HepG2 (cell line): Measurements from ENCODE around the gene SOCS7. TPM values are rescaled to one million over a fixed set of nuclear protein-coding genes. Genes with fewer than 3 reads are reported as not detected.
A peak's percentile ranks its signal among the peaks of the same experiment; 100 is the strongest.

Experiments
- BATF2 ChIP-seq: sonication (generic); formaldehyde crosslinking; IDR thresholded peaks from 2 replicates; pipeline ENCODE4 v1.8.0; 2022; ENCODE audit warnings: mild to moderate bottlenecking, missing genetic modification reagents, moderate library complexity
- CREB3 ChIP-seq: sonication (generic); formaldehyde crosslinking; IDR thresholded peaks from 2 replicates; pipeline ENCODE4 v1.5.0; 2020; ENCODE audit warnings: missing genetic modification reagents
- GATAD2A ChIP-seq: IDR thresholded peaks from 2 replicates; pipeline ENCODE4 v1.6.1; 2016
- HNRNPK ChIP-seq: fragments of 200-400 bp; formaldehyde crosslinking; IDR thresholded peaks from 2 replicates; pipeline ENCODE4 v1.6.1; 2018; ENCODE audit warnings: low read length, low read depth, moderate library complexity, mild to moderate bottlenecking; ENCODE audit not compliant: poor library complexity, severe bottlenecking
- HOXA5 ChIP-seq: sonication (generic); formaldehyde crosslinking; IDR thresholded peaks from 2 replicates; pipeline ENCODE4 v1.4.0; 2020; ENCODE audit warnings: missing genetic modification reagents
- MAZ ChIP-seq, 2 experiments: sonication (generic) in 1 of 2; formaldehyde crosslinking in 1 of 2; IDR thresholded peaks; 2 replicates each; pipeline versions ENCODE4 v1.5.0 to v1.6.1; 2012 to 2020; ENCODE audit warnings: low read depth in 2 of 2, mild to moderate bottlenecking in 2 of 2, borderline replicate concordance in 1 of 2, improper control_type of control experiment in 1 of 2, low read length in 1 of 2, missing genetic modification reagents in 1 of 2, moderate library complexity in 1 of 2
- MTA1 ChIP-seq: sonication (generic); formaldehyde crosslinking; IDR thresholded peaks from 2 replicates; pipeline ENCODE4 v1.4.0; 2020; ENCODE audit warnings: missing genetic modification reagents, mild to moderate bottlenecking, borderline replicate concordance
- MTF1 ChIP-seq: sonication (generic); formaldehyde crosslinking; IDR thresholded peaks from 2 replicates; pipeline ENCODE4 v1.5.0; 2020; ENCODE audit warnings: missing genetic modification reagents
- MTF2 ChIP-seq: sonication (generic); formaldehyde crosslinking; IDR thresholded peaks from 2 replicates; pipeline ENCODE4 v1.5.0; 2020; ENCODE audit warnings: missing genetic modification reagents, borderline replicate concordance
- PATZ1 ChIP-seq: sonication (generic); formaldehyde crosslinking; IDR thresholded peaks from 2 replicates; pipeline ENCODE4 v1.4.0; 2020; ENCODE audit warnings: missing genetic modification reagents
- POLR2AphosphoS2 ChIP-seq: IDR thresholded peaks from 2 replicates; pipeline ENCODE4 v1.6.1; 2011; ENCODE audit warnings: low read depth, low read length, improper control_type of control experiment
- SOX13 ChIP-seq, 3 experiments: fragments of 450-650 bp in 1 of 3; sonication (generic) in 1 of 3; formaldehyde crosslinking in 1 of 3; IDR thresholded peaks in 2 of 3; conservative IDR thresholded peaks in 1 of 3; 2 replicates each; pipeline versions ENCODE4 v1.5.0 to v1.6.1; 2016 to 2020; ENCODE audit warnings: antibody characterized with exemption in 1 of 3, mild to moderate bottlenecking in 1 of 3, missing compliant biosample characterization in 1 of 3, missing genetic modification reagents in 1 of 3, moderate library complexity in 1 of 3
- STAT5B ChIP-seq: sonication (generic); formaldehyde crosslinking; IDR thresholded peaks from 2 replicates; pipeline ENCODE4 v1.4.0; 2020; ENCODE audit warnings: missing genetic modification reagents
- ZBTB1 ChIP-seq: sonication (generic); formaldehyde crosslinking; IDR thresholded peaks from 2 replicates; pipeline ENCODE4 v1.4.0; 2020; ENCODE audit warnings: missing genetic modification reagents, borderline replicate concordance
- ZNF274 ChIP-seq: sonication (generic); formaldehyde crosslinking; IDR thresholded peaks from 2 replicates; pipeline ENCODE4 v1.5.1; 2020; ENCODE audit warnings: mild to moderate bottlenecking, missing genetic modification reagents
- ZNF616 ChIP-seq: sonication (generic); formaldehyde crosslinking; IDR thresholded peaks from 2 replicates; pipeline ENCODE4 v1.5.0; 2020; ENCODE audit warnings: low read depth, mild to moderate bottlenecking, missing genetic modification reagents
- ZNF766 ChIP-seq: sonication (generic); formaldehyde crosslinking; IDR thresholded peaks from 2 replicates; pipeline ENCODE4 v1.5.0; 2020; ENCODE audit warnings: missing genetic modification reagents, borderline replicate concordance
- polyA plus RNA-seq, 8 experiments: library from polyadenylated mRNA; depleted of rRNA in 3 of 8; stranded (reverse) in 7 of 8; unstranded in 1 of 8; fragments of >200 nt; fragmentation: Illumina TruSeq in 4 of 8; extraction: Trizol in 4 of 8; gene quantifications; 2 replicates each; pipeline versions ENCODE4 v1.2.1 to v1.2.3, GENCODE V29; 2011 to 2016; ENCODE audit warnings: low read depth in 4 of 8, missing spikeins in 1 of 8, mixed read lengths in 1 of 8; ENCODE audit not compliant: insufficient read depth in 1 of 8
- total RNA-seq, 5 experiments: library from RNA; depleted of rRNA; stranded (reverse); fragments of >200 nt; fragmentation: Illumina TruSeq; extraction: Trizol; gene quantifications; 2 replicates each; pipeline ENCODE4 v1.2.3, GENCODE V29; 2016; ENCODE audit warnings: low read depth in 1 of 5
- TF ChIP-seq, protein P1 (sequence below): IDR thresholded peaks from 2 replicates; pipeline ENCODE4 v1.6.1; 2016; ENCODE audit warnings: missing genetic modification reagents, missing compliant biosample characterization
- TF ChIP-seq, protein P2 (sequence below): sonication (generic); formaldehyde crosslinking; IDR thresholded peaks from 2 replicates; pipeline ENCODE4 v1.4.0; 2020; ENCODE audit warnings: mild to moderate bottlenecking, missing genetic modification reagents
- TF ChIP-seq, protein P3 (sequence below): sonication (generic); formaldehyde crosslinking; IDR thresholded peaks from 2 replicates; pipeline ENCODE4 v1.5.0; 2020; ENCODE audit warnings: missing genetic modification reagents

Gene SOCS7
- total and polyA plus RNA-seq, 2 of the 13 experiments (the other 11 are each of a cell fraction or from before 2014, with no cell fraction given): 19.2 to 24.2 TPM

- TF ChIP-seq MAZ (IDR thresholded peaks at IDR 0.05; ENCODE audit: borderline replicate concordance, low read depth, low read length) (no peak), MAZ (CRISPR knock-in tag; IDR thresholded peaks at IDR 0.05; ENCODE audit: low read depth) (0 out of 2 replicates have a peak, but pooled peaks have one; percentile 31), ZNF274 (CRISPR knock-in tag) (0 out of 2 replicates have a peak, but pooled peaks have one; percentile 30), MTA1 (CRISPR knock-in tag) (0 out of 2 replicates have a peak, but pooled peaks have one; percentile 19), ZNF616 (no peak), STAT5B (CRISPR knock-in tag) (no peak), POLR2AphosphoS2 (no peak), CREB3 (CRISPR knock-in tag) (no peak), GATAD2A (CRISPR knock-in tag) (no peak), MTF1 (no peak), ZNF766 (CRISPR knock-in tag) (no peak), PATZ1 (CRISPR knock-in tag) (0 out of 2 replicates have a peak, but pooled peaks have one; percentile 31), ZBTB1 (CRISPR knock-in tag) (no peak), BATF2 (CRISPR knock-in tag) (no peak), SOX13 (IDR thresholded peaks at IDR 0.05) (no peak), SOX13 (CRISPR knock-in tag; conservative IDR thresholded peaks at IDR 0.05 in 1 of 2, IDR thresholded peaks at IDR 0.05 in 1 of 2) (no peak), HOXA5 (CRISPR knock-in tag) (no peak), HNRNPK (peak; percentile 58), MTF2 (CRISPR knock-in tag) (peak; percentile 49; the same call in 1 of the 2 replicates)
- TF ChIP-seq, protein P1, sequence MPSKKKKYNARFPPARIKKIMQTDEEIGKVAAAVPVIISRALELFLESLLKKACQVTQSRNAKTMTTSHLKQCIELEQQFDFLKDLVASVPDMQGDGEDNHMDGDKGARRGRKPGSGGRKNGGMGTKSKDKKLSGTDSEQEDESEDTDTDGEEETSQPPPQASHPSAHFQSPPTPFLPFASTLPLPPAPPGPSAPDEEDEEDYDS (CRISPR knock-in tag): no peak
- TF ChIP-seq, protein P2, sequence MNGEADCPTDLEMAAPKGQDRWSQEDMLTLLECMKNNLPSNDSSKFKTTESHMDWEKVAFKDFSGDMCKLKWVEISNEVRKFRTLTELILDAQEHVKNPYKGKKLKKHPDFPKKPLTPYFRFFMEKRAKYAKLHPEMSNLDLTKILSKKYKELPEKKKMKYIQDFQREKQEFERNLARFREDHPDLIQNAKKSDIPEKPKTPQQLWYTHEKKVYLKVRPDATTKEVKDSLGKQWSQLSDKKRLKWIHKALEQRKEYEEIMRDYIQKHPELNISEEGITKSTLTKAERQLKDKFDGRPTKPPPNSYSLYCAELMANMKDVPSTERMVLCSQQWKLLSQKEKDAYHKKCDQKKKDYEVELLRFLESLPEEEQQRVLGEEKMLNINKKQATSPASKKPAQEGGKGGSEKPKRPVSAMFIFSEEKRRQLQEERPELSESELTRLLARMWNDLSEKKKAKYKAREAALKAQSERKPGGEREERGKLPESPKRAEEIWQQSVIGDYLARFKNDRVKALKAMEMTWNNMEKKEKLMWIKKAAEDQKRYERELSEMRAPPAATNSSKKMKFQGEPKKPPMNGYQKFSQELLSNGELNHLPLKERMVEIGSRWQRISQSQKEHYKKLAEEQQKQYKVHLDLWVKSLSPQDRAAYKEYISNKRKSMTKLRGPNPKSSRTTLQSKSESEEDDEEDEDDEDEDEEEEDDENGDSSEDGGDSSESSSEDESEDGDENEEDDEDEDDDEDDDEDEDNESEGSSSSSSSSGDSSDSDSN (CRISPR knock-in tag): peak; percentile 17; the same call in 1 of the 2 replicates
- TF ChIP-seq, protein P3, sequence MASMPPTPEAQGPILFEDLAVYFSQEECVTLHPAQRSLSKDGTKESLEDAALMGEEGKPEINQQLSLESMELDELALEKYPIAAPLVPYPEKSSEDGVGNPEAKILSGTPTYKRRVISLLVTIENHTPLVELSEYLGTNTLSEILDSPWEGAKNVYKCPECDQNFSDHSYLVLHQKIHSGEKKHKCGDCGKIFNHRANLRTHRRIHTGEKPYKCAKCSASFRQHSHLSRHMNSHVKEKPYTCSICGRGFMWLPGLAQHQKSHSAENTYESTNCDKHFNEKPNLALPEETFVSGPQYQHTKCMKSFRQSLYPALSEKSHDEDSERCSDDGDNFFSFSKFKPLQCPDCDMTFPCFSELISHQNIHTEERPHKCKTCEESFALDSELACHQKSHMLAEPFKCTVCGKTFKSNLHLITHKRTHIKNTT (CRISPR knock-in tag): no peak
Measured at GRCh38 chr17:38418693-38419507, 67.3 kb downstream of the SOCS7 start (continued).
